Stimulated activated CD8-positive, alpha-beta memory T cell treated with anti-CD3 and anti-CD28 coated beads, Interleukin-12 subunit alpha, Interleukin-12 subunit beta, amount 100 ng/mL, for 24 hours (primary cell): ENCODE measurements around the gene SLC25A34.

ENCODE experiments used
- DNase-seq: peaks from one replicate; pipeline ENCODE4 v3.0.0-alpha.2; 2020; ENCODE audit errors: extremely low read depth

The SLC25A34 gene

GRCh38 chr1:15771836-15772515, 35.9 kb downstream of the SLC25A34 start:
- no peak for DNase-seq

DNA sequence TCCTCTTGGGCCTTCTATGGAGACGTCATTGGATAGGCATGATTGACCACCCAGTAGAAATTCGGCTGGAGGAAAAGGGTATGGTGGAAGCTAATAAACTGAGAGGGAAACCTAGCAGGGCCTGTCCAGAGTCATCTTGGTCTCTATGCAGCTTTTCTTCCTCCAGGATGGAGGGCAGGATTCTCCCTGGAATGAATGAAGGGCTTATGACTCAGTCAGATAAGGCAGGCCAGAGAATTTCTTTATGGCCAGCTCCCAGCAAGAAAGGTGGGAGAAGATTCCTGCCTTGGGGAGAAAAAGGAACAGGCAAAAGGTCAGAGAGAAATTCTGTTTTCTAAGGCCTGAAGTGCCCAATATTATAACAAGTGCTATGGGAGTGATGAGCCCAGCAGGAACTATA, 39.6 kb downstream of the SLC25A34 start:
- DNase-seq, result no peak

GRCh38 chr1:15777909-15778707, 42.0 kb downstream of the SLC25A34 start:
- DNase-seq, result no peak

GRCh38 chr1:15785683-15786082, 49.6 kb downstream of the SLC25A34 start:
- no peak for DNase-seq

GRCh38 chr1:15786581-15786980, 50.5 kb downstream of the SLC25A34 start:
- no peak for DNase-seq

GRCh38 chr1:15788624-15789301, 52.7 kb downstream of the SLC25A34 start:
- no peak for DNase-seq
